NCI-H2107 treated with DMSO at 0.1 percent for 48 hours (cell line): ENCODE measurements around the gene TRAF3IP1.
A peak's percentile ranks its signal among the peaks of the same experiment; 100 is the strongest.
"Not testable (repeated sequence)": the region's sequence is repeated elsewhere in the genome, so short reads cannot be mapped to it uniquely, and the experiment has no call there.

Source experiments
- DNase-seq: peaks from one replicate; lab custom pipeline; 2025; ENCODE audit not compliant: unreplicated experiment; lab: John Stamatoyannopoulos, UW

Gene TRAF3IP1, protein sequence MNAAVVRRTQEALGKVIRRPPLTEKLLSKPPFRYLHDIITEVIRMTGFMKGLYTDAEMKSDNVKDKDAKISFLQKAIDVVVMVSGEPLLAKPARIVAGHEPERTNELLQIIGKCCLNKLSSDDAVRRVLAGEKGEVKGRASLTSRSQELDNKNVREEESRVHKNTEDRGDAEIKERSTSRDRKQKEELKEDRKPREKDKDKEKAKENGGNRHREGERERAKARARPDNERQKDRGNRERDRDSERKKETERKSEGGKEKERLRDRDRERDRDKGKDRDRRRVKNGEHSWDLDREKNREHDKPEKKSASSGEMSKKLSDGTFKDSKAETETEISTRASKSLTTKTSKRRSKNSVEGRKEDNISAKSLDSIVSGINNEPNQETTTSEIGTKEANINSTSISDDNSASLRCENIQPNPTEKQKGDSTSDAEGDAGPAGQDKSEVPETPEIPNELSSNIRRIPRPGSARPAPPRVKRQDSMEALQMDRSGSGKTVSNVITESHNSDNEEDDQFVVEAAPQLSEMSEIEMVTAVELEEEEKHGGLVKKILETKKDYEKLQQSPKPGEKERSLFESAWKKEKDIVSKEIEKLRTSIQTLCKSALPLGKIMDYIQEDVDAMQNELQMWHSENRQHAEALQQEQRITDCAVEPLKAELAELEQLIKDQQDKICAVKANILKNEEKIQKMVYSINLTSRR

DNA sequence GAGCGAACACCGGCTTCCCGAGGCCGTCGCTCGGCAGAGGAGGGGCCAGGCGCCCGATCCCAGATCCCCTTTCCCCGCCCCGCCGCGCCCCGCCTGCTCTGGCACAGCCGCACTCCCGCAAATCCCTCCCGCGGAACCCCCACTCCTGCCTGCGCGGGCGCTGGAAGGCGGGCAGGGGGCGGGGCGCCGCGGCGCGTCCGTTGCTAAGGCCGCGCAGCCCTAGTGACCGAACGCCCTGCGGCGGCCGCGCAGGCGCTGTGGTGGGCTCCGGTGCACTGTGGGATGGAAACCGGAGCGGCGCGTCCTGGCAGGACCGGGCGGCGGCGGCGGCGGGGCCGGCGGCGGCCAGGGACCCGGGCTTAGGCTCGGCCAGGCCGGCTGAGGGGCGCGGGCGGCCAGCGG, at the start of gene TRAF3IP1:
Gene TRAF3IP1 (plus strand): TSS at position 273 of the 402 bp plus-strand sequence. CDS start 145 bp downstream, outside the sequence.
- peak; percentile 58 for DNase-seq

DNA sequence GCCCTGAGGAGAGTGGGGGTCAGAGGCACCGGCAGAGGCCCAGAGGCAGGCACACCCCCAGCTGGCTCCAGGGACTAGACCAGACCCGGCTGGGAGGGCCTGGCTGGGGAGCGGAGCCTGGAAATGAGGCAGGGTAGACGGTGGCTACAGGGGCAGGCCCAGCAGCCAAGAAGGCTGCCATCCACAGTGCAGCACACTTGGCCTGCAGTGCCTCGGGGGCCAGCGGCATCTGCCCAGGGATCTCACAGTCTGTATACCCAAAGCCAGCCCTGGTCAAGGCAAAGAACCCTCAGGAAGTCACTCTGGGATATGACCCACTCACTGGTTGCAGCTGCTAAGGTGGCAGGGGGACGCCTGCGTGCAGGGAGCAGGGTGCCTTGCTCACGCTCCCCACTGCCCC, 49.7 kb upstream of the TRAF3IP1 start:
- DNase-seq = no peak

DNA sequence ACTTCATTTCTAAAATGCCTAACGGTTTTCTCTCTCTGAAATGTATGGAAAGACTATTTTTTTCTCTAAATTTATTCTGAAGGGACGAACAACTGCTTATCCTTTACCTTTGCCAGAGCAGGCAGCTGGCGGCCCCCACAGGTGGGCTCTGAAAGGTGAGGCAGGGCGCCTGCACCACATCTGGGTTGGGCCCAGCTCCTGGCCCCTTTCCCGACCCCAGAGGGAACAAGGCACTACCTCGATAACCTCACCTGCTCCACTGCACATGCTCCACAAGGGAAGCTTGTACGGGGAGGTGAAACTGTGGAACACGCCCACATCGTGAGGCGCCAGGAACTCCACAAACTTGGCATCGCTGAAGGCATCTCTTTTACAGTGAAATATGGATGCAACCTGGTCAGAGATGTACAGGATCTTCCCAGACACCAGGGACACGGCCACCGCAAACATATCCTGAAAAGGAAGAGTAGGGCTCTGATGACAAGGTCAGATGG, 49.2 kb upstream of the TRAF3IP1 start:
- DNase-seq = no peak

DNA sequence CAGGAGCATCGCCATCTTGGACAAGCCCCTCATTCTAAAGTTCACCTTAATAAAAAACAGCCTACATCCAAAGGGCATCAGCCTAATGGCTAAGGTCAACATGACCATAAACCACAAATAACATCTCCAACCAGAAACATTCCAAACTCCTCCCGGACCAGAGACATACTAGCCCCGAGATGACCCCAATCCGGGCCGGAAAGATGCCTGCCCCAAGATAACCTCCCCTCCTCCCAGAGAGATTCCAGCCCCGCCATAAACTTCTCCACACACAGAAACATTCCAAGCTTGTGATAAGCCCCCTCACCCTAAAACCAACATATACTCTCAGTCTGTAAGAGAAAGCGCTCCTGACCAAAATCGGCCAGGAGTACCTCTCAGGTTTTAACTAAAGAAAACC, 48.6 kb upstream of the TRAF3IP1 start:
- not testable (repeated sequence) for DNase-seq

DNA sequence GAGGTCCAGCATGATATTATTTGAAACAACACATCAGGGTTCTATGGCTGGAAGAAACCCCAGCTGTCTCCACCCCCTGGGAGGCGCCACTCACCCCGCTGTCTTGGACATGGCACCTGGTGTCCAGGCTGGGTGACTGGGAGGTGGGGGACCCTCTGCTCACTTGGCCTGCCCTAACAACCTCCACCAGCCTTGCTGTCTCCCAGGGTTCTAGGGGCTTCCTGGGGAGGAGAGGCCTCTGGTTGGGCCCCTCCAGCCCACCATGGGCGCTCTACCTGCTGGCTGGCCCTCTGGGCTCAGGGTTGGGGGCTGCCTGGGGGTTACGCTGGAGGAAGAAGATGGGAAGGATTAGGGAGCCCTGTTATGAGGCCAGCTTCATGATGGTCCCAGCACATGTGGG, 48.2 kb upstream of the TRAF3IP1 start:
- no peak for DNase-seq

DNA sequence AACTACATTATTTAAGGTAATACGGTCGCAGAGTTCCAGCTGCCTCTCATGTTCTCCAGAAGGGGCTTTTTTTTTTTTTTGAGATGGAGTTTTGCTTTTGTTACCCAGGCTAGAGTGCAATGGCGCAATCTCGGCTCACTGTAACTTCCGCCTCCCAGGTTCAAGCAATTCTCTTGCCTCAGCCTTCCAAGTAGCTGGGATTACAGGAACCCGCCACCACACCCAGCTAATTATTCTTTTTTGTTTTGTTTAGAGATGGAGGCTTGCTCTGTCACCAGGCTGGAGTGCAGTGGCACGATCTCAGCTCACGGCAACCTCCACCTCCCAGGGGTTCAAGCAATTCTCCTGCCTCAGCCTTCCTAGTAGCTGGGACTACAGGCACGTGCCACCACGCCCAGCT, 46.9 kb upstream of the TRAF3IP1 start:
- DNase-seq = not testable (repeated sequence)

DNA sequence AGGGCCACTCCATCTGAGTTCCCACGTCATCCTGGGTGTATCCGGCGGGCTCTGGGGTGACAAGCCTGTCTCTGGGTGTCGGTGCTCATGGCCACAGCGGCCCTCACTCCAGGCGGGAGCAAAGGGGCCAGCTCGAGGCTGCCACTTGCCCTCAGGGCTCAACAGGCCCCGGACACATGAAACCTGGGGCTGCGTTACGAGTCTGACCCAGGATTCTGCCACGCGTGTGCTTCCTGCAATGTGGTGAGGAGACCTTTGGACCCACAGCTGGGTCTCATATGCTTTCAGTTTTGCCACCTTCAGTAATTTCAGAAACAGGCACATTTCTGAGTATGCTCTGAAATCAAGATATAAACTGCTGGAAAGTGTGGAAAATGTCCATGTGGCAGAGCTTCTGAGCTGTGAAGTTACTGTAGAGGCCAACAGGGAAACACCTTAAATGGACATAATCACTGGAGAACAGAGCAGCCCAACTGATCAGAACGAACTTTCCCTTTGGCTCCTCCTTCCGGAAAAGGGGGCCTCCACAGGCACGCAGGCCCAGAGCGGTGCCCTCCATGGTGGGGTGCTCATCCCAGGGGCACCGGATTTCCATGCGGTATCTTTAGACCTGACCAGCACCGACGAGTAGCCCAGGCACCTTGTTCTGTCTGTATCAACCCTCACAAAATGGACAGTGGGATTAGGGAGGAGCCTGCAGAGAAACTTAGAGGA, 46.0 kb upstream of the TRAF3IP1 start:
- no peak for DNase-seq

DNA sequence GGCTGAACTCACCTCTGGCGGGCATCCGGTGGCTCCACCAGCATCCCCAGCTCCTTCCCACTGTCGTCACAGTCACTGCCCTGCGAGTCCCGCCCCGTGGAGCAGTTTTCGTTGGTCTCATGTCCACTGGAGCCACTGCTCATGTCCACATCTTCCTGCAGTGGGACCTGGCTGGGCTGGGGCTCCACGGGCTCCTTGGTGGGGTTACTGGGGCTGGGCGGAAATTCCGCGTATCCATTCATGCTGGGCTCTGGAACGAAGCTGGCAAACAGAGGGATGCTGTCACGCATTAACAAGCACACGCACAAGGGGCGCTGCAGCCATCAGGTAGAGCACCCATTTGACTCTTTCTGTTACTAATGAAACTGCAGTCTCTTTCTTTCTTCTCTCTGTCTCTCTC, 42.6 kb upstream of the TRAF3IP1 start:
- no peak for DNase-seq

DNA sequence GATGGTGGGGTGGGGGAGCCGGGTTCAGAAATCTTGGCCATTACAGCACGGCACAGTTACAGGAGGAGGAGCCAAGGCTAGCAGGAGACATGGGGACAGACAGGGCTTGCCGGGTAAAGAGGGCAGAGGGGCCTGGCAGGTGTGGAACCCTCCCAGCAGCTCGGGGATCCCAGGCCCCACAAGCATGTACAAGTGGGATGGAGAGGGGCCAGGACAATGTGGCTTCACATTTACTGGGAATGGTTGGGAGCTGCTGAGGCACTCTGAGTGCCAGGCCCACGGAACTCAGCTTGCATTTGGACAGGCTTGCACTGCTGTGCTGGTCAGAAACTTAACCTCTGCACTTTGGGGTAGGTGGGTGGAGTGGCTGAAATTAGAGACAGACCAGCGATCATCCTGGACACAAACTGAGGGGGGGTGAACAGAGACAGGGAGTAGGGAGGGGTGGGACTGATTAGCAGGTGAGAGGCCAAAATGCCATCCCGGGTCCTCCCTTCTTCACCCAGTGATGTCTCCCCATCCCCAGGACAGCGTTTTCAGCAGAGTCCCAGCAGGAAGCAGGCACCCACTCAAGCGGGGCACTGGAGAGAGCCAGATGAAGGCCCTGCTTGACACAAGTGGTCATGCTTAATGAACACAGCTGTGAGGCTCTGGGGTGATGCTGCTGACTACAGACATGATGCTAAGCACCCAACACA, 41.5 kb upstream of the TRAF3IP1 start:
- DNase-seq = no peak

DNA sequence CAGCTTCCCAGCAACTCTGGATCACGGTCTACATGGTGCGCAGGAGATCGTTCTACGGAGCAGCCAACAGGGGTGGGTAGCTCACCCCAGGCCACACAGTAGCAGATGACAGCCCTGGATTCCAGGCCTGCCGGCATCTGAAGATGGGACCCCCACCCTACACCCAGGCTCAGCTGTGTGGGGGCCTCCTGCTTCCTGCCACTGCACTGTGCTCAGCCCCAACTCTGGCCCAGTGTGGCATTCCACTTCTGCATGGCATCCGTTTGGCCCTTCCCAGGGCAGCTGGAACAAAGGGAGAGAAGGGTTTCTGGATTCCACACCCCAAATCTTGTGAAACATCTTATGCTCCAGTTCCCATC, 41.0 kb upstream of the TRAF3IP1 start:
- no peak for DNase-seq

DNA sequence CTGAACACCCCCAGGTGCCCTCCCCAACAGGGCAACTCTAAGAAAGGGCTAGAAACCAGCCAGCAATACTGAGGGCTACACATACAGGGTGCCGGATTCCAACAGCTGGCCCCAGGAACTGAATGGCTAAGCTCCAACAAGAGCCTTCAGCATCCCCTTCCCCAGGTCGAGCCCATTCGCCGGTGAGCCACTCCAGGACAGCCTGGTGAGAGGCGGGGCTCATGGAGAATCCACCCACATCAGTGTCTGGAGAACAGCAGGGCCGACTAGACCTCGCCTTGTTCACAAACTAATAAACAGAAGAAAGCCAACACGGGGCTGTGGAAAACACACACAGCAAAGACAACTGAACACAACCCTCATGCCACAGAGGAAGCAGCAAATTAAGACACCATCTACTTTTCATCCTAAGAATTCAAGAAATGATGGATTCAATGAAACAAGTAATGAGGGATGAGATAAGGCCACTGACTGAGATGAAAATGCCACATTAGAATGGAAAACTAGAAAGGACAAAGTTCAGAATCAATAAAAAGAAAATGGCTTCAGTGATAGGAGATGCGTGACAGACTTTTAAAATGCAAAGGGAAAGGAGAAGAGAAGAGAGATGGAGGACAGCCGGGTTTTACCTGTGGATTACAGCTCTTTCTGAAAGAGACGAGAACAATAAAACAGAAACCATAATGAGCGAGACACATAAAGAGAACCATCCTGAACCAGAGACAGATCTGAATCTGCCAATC, 40.1 kb upstream of the TRAF3IP1 start:
- DNase-seq = no peak

DNA sequence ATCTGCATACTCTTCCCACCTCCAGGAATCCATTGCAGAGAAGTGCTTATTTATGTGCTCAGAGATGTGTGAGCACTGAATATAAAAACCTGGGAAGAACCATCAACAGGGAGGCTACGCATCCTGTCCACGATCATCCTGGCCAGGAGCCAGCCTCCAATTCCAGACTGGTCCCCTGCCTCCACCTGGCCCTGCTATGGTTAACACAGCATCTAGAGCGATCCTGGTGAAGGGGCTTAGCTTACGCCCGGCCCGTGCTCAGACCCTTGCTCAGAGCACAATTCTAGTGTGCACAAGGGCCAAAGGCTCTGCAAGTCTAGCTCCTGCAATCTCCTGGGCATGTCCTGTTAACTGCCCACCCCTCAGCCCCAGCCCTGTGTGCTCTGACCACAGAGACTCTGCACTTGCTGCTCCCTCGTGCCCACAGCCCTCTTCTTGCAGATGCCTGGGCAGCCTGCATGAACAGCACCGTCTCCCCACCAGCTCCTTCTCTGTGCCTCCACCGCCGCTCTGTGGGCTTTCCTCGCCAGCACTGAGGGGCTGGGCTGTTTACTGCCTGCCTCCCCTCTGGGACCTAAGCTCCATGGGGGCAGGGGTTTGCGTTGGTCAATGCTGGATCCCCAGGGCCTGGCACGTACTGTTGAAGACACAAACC, 38.4 kb upstream of the TRAF3IP1 start:
- DNase-seq = no peak

DNA sequence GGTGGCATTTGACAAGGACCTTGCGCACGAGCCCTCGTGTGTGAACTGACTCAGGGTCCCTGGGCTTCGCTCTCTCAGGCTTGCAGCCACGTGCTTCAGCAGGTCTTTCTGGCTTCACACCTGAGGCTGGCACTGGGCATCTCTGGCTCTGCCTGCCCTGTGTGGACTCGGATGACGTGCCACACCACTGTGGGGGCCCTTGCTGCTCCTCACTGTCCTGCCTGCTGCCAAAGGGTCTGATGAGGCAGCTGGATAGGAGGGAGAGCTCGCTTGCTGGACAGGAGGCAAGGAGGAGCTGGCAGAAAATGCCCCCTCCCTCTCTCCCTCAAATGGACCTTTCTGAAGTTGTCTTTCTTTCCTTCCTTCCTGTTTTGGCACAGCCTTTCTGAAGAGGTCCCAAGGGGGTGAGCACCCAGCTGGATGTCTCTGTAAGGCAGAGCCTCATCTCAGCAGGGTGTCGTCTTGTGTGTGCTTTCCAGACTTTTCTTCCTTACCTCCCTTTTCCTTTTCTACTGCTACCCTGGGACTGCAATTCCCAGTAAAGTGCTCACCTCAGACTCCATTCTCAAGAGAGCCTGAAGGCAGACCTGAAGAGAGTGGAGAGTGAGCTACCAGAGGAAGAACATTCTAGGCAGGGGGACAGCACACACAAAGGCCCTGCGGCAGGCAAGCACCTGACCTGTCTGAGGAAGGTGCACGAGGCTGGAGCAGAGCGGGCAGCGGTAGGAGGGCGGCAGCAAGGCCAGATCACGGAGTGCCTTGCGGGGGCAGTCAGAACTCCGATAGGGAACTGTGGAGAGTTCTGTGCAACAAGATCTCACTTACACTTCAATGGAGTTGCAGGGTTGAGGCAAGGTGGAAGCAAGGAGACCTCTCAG, 37.2 kb upstream of the TRAF3IP1 start:
- no peak for DNase-seq

DNA sequence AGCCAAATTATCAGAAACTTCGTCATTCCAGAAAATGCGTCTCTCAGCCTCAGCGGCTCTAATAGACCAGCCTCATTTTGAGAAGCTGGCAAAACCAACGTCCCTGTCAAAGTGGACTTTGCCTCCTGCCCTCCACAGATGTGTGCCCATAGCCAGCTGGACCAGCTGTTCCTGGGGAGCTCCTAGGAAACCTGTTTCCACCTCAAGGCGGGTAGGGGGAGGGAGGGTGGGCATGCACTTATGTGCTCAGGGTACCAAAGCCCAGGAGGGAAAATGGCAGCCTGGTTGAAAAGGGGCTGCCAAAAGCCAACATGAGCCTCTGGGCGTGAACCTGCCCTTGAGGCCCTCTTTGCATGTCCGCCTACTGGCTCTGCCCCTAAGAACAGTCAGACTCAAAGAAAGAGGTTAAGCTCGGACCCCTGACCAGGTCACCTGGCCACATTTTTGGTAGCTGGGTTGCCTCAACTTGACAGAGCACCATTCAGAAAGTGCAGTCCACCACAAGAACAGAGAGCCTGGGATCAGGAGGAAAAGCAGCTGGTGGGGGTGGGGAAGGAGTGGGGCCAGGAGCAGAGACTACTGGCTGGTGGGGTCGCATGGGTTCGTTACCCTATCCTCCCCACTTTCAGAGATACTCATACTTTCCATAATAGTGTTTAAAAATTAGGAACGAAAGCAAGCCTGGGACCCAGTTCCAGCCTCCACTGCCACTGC, 35.4 kb upstream of the TRAF3IP1 start:
- DNase-seq = no peak

DNA sequence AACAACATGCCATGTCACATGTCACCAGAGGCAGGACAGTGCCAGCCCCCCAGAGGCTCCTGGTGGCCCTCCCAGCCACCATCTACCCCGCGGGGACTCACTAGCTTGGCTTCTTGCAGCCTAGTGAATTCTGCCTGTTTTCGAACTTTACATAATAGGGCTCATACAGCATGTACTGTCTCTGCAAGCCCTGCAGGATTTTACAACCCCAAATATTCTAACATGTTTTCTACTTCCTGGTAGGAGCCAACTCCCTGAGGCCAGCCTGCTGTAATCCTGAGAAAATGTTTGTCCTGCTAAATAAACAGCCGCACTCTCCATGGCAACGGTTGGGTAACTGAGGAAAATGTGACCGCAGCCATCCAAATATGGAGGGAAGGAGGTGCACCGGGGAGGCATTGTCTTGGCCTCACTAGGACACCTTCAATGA, 34.6 kb upstream of the TRAF3IP1 start:
- peak; percentile 77 for DNase-seq

DNA sequence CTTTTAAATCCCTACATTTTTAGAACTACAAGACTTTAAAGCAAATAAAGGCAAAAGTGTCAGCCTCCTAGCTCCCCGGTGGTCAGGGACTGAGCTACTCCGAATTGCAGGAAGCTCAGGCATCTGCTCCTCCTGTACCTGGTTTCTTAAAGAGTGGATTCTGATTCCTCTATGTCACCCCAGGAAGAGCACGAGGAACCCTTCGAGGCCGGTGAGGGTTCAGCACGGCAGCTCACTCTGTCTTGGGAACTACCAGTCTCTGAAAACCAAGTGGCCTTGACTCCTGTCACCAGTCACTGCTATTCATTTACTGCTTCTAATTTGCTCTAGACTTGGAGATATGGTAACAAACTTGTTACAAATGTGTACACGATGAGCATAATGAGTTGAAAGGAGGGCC, 34.2 kb upstream of the TRAF3IP1 start:
- no peak for DNase-seq

DNA sequence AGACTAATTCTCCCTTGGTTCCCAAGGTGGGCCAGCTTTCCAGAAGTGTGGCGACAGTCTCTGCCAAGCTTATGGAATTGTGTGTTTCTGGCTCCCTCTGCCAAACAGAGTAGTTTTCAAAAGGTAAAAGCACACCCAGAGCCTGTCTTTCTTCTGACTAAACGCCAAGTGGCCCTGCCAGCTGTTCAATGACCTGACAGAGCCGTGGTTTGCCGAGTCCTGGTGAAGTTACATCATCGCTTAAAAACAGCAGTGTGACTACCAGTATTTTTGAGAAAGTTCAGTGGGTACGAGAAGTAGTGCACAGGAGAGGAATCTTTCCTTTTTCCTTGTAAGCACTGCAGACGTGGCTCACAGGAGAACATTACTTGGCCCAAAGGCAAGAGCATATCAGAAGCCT, 33.8 kb upstream of the TRAF3IP1 start:
- peak; percentile 71 for DNase-seq

DNA sequence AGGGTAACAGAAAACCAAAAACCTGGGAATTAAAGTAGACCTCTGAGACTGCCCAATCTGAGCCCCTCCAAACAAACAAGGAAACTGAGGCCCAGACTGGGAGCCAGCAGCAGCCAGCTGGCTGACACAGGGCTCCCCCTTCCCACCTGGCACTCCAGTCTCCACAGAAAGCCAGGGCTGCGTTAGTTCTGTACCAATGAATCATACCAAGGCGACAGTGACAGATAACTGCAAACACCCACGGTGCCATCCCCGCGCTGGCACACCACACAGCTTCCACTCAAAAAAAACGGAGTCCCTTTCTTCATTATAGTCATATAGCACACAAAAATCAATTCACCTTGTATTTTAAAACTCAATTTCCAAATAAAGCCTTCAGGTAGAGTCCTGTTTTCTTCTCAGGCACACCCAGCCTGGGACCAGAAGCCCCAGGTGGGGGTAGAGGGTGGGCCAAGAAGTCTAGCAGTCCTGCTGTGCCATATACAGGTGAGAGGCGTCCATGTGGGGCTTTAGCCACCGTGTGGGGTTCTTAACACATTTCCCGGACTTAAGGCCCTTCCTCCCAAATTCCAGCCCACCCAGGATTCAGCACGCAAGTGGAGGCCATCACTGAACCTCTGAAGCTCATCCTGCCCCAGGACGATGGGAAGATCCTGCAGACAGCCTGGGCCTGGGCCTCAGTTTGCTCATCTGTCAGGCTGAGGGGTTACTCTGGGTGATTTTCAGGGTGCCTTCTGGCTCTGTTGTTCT, 33.2 kb upstream of the TRAF3IP1 start:
- no peak for DNase-seq
